HEK293T (cell line): Measurements from ENCODE around the gene SLC22A16.
"Not testable (repeated sequence)": the region's sequence is repeated elsewhere in the genome, so short reads cannot be mapped to it uniquely, and the experiment has no call there.

Experiments
- CTCF ChIA-PET: fragments of 350-600 bp; formaldehyde crosslinking; extraction: SDS; loops from one replicate; lab custom pipeline; 2021; ENCODE audit warnings: antibody characterized with exemption, inconsistent platforms; lab: Yijun Ruan, JAX
- POLR2A ChIA-PET: fragments of 350-600 bp; formaldehyde crosslinking; extraction: SDS; loops from one replicate; lab custom pipeline; 2020; ENCODE audit warnings: antibody characterized with exemption, inconsistent platforms; lab: Yijun Ruan, JAX
- DNase-seq: peaks from one replicate; pipeline ENCODE4 v3.0.0; 2012; ENCODE audit warnings: mixed read lengths; ENCODE audit errors: extremely low spot score
- ARNT ChIP-seq: fragments of 450-650 bp; IDR thresholded peaks from 2 replicates; pipeline ENCODE4 v1.6.1; 2017; ENCODE audit warnings: mild to moderate bottlenecking
- BHLHE40 ChIP-seq: fragments of 450-650 bp; IDR thresholded peaks from 2 replicates; pipeline ENCODE4 v1.6.1; 2016; ENCODE audit warnings: mild to moderate bottlenecking, moderate library complexity, borderline replicate concordance
- CTBP1 ChIP-seq: fragments of 450-650 bp; IDR thresholded peaks from 2 replicates; pipeline ENCODE4 v1.6.1; 2016; ENCODE audit warnings: borderline replicate concordance
- ELF4 ChIP-seq: fragments of 450-650 bp; IDR thresholded peaks from 2 replicates; pipeline ENCODE4 v1.6.1; 2017; ENCODE audit warnings: antibody characterized with exemption
- FOXA1 ChIP-seq: fragments of 450-650 bp; IDR thresholded peaks from 2 replicates; pipeline ENCODE4 v1.6.1; 2016; ENCODE audit warnings: mild to moderate bottlenecking
- FOXK2 ChIP-seq: fragments of 450-650 bp; IDR thresholded peaks from 2 replicates; pipeline ENCODE4 v1.6.1; 2016; ENCODE audit warnings: mild to moderate bottlenecking
- FOXM1 ChIP-seq: fragments of 450-650 bp; IDR thresholded peaks from 2 replicates; pipeline ENCODE4 v1.6.1; 2017; ENCODE audit warnings: mild to moderate bottlenecking, borderline replicate concordance
- HDGF ChIP-seq: fragments of 450-650 bp; IDR thresholded peaks from 2 replicates; pipeline ENCODE4 v1.6.1; 2017; ENCODE audit warnings: antibody characterized with exemption, borderline replicate concordance
- L3MBTL2 ChIP-seq: fragments of 450-650 bp; conservative IDR thresholded peaks from 2 replicates; pipeline ENCODE4 v1.6.1; 2016; ENCODE audit warnings: mild to moderate bottlenecking
- LEF1 ChIP-seq: fragments of 450-650 bp; IDR thresholded peaks from 2 replicates; pipeline ENCODE4 v1.6.1; 2017; ENCODE audit warnings: mild to moderate bottlenecking, borderline replicate concordance
- NFRKB ChIP-seq: fragments of 450-650 bp; IDR thresholded peaks from 2 replicates; pipeline ENCODE4 v1.6.1; 2016; ENCODE audit warnings: mild to moderate bottlenecking, moderate library complexity
- PKNOX1 ChIP-seq: fragments of 450-650 bp; IDR thresholded peaks from 2 replicates; pipeline ENCODE4 v1.6.1; 2016
- SP1 ChIP-seq: fragments of 450-650 bp; IDR thresholded peaks from 2 replicates; pipeline ENCODE4 v1.6.1; 2017
- SUZ12 ChIP-seq: fragments of 450-650 bp; IDR thresholded peaks from 2 replicates; pipeline ENCODE4 v1.6.1; 2016; ENCODE audit warnings: mild to moderate bottlenecking
- TARDBP ChIP-seq: fragments of 450-650 bp; IDR thresholded peaks from 2 replicates; pipeline ENCODE4 v1.6.1; 2016
- ZNF384 ChIP-seq: fragments of 450-650 bp; IDR thresholded peaks from 2 replicates; pipeline ENCODE4 v1.6.1; 2016

The SLC22A16 gene

GRCh38 chr6:110511401-110511800 lies 35.0 kb upstream of the SLC22A16 start:
- ChIA-PET CTCF (no interaction called here), POLR2A (no interaction called here)
- DNase-seq = no peak
- TF ChIP-seq CTBP1 (no peak), NFRKB (no peak), SUZ12 (no peak), ZNF384 (no peak), ELF4 (no peak), FOXM1 (no peak), ARNT (no peak), FOXA1 (no peak)

GRCh38 chr6:110509617-110510241 lies 33.3 kb upstream of the SLC22A16 start:
- ChIA-PET POLR2A (no interaction called here), CTCF (no interaction called here)
- DNase-seq = no peak
- no peak for TF ChIP-seq SP1
- no peak for TF ChIP-seq BHLHE40
- no peak for TF ChIP-seq PKNOX1
- TF ChIP-seq ZNF384 = no peak
- TF ChIP-seq ARNT = no peak
- no peak for TF ChIP-seq CTBP1
- no peak for TF ChIP-seq FOXK2
- no peak for TF ChIP-seq SUZ12
- no peak for TF ChIP-seq LEF1
- TF ChIP-seq FOXA1 = no peak

GRCh38 chr6:110504891-110505290 lies 28.5 kb upstream of the SLC22A16 start:
- CTCF ChIA-PET, DNase-seq, POLR2A ChIA-PET: not testable (repeated sequence)

GRCh38 chr6:110495949-110496348 lies 19.5 kb upstream of the SLC22A16 start:
- ChIA-PET POLR2A (no interaction called here), CTCF (interaction anchor here (0.6 kb wide), 2 partner anchors 410 to 987 kb away, joined by 3 to 4 read pairs; partner anchors contain the start of gene REV3L)
- peak; percentile 31 for DNase-seq
- TF ChIP-seq FOXA1 (no peak), ARNT (no peak), PKNOX1 (peak; percentile 76), TARDBP (no peak), LEF1 (no peak), NFRKB (no peak), ZNF384 (no peak), BHLHE40 (no peak), L3MBTL2 (peak; percentile 59)

- TF ChIP-seq BHLHE40 (no peak), ZNF384 (no peak), NFRKB (no peak), LEF1 (no peak), PKNOX1 (no peak), ELF4 (no peak), SUZ12 (no peak), FOXM1 (no peak), ARNT (no peak), SP1 (no peak), TARDBP (no peak), L3MBTL2 (no peak), HDGF (no peak), FOXK2 (no peak)
- no peak for DNase-seq
- POLR2A ChIA-PET = no interaction called here
Measured at GRCh38 chr6:110493253-110493800, 16.9 kb upstream of the SLC22A16 start.

GRCh38 chr6:110492584-110492983 lies 16.2 kb upstream of the SLC22A16 start:
- no peak for TF ChIP-seq ZNF384
- TF ChIP-seq L3MBTL2 = no peak
- ChIA-PET POLR2A (interaction anchor here (1.0 kb wide), 1 partner anchor 382 kb away, joined by 3 read pairs; the partner anchor contains the start of gene AMD1), CTCF (interaction anchor here (1.0 kb wide), 2 partner anchors 8 to 26 kb away, joined by 3 to 5 read pairs; no protein-coding TSS in a partner anchor)
- DNase-seq = peak; percentile 35

More at GRCh38 chr6:110493253-110493800, 16.9 kb upstream of the SLC22A16 start:
- CTCF ChIA-PET = no interaction called here
